OCI-LY1 (cell line): ENCODE data around the gene CD300A.

Source experiments
- EZH2 ChIP-seq: fragments of 200-600 bp; sonication (generic), shearing (Covaris generic); IDR thresholded peaks from 2 replicates; pipeline ENCODE4 v1.8.0; 2017; ENCODE audit warnings: borderline replicate concordance, mixed run types, mild to moderate bottlenecking, antibody characterized with exemption, low read length, moderate library complexity, mixed read lengths
- TF ChIP-seq, protein P1 (sequence below): fragments of 200-600 bp; sonication (generic), shearing (Covaris generic); IDR thresholded peaks from 2 replicates; pipeline ENCODE4 v1.5.1; 2017; ENCODE audit warnings: mild to moderate bottlenecking, antibody characterized with exemption, low read length, moderate library complexity, mixed read lengths

DNA sequence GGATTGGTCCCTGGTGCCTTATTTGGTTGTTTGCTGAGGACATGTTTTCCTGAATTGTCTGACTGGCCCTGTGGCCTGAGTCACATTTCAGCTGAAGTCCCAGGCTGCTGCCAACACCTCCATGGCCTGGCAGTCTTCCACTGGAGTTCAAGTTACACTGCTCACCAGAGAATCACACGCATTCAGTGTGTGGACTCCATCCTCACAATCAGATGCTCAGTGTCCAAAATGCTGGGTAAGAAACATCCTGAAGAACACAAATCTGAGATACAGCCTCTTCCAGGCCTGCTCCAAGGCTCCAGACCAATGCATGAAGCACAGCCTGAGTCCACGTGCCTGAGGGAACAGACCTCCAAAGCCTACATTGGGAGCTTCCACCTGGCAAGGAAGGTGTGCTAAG lies 45.6 kb downstream of the CD300A start:
- TF ChIP-seq, protein P1, sequence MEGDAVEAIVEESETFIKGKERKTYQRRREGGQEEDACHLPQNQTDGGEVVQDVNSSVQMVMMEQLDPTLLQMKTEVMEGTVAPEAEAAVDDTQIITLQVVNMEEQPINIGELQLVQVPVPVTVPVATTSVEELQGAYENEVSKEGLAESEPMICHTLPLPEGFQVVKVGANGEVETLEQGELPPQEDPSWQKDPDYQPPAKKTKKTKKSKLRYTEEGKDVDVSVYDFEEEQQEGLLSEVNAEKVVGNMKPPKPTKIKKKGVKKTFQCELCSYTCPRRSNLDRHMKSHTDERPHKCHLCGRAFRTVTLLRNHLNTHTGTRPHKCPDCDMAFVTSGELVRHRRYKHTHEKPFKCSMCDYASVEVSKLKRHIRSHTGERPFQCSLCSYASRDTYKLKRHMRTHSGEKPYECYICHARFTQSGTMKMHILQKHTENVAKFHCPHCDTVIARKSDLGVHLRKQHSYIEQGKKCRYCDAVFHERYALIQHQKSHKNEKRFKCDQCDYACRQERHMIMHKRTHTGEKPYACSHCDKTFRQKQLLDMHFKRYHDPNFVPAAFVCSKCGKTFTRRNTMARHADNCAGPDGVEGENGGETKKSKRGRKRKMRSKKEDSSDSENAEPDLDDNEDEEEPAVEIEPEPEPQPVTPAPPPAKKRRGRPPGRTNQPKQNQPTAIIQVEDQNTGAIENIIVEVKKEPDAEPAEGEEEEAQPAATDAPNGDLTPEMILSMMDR = no peak
- TF ChIP-seq EZH2 = no peak
